GM10266 (cell line): ENCODE measurements around the gene IFITM5.
A peak's percentile ranks its signal among the peaks of the same experiment; 100 is the strongest.
"Not testable (repeated sequence)": the region's sequence is repeated elsewhere in the genome, so short reads cannot be mapped to it uniquely, and the experiment has no call there.

Source experiments
- DNase-seq: peaks from one replicate; pipeline ENCODE4 v3.0.0; 2012; ENCODE audit errors: extremely low spot score
- CTCF ChIP-seq: IDR thresholded peaks from 2 replicates; pipeline ENCODE4 v1.5.1; 2012; ENCODE audit warnings: mild to moderate bottlenecking, low read depth; ENCODE audit not compliant: control insufficient read depth, insufficient read depth; ENCODE audit errors: missing control alignments

IFITM5 gene

GRCh38 chr11:308740-309665 lies 9.7 kb upstream of the IFITM5 start:
- DNase-seq, result not testable (repeated sequence)

- DNase-seq, result not testable (repeated sequence)
Observed at GRCh38 chr11:307766-308708, 8.7 kb upstream of the IFITM5 start, which contains the start of gene IFITM2. IFITM2 (plus strand) TSS chr11:307816; CDS start chr11:308193, 377 bp downstream.

GRCh38 chr11:306645-307371 lies 7.5 kb upstream of the IFITM5 start:
- TF ChIP-seq CTCF, result no peak
- DNase-seq, result no peak

GRCh38 chr11:305844-306211 lies 6.5 kb upstream of the IFITM5 start:
- TF ChIP-seq CTCF, result no peak
- DNase-seq, result no peak

- peak; percentile 86 for DNase-seq
- TF ChIP-seq CTCF, result peak; percentile 66
Observed at GRCh38 chr11:304915-305843, 5.9 kb upstream of the IFITM5 start.

GRCh38 chr11:304061-304506 lies 4.8 kb upstream of the IFITM5 start:
- no peak for TF ChIP-seq CTCF
- DNase-seq, result no peak

GRCh38 chr11:303363-303762 lies 4.0 kb upstream of the IFITM5 start:
- DNase-seq, result peak; percentile 86
- no peak for TF ChIP-seq CTCF
